ENCODE measurements around the gene NANOS1. TPM values are rescaled to one million over a fixed set of nuclear protein-coding genes. Genes with fewer than 3 reads are reported as not detected.

Gene NANOS1
- total RNA-seq, 2 donors from 2014 or later, result 1.5 to 1.8 TPM

DNA sequence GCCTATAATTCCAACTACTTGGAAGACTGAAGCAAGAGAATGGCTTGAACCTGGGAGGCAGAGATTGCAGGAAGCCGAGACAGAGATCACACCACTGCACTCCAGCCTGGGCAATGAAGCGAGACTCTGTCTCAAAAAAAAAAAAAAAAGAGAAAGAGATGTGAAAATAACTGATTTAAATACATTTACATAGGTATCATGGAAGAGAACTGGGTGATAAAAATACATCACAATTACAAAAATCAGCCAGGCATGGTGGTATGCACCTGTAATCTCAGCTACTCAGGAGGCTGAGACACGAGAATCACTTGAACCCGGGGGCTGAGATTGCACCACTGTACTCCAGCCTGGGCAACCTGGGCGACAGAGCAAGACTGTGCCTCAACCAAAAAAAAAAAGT, 19.8 kb downstream of the NANOS1 start:
- intact Hi-C loops (cut with DNase I), result no loop called here
- DNase-seq (ENCODE audit: low spot score), result no peak

DNA sequence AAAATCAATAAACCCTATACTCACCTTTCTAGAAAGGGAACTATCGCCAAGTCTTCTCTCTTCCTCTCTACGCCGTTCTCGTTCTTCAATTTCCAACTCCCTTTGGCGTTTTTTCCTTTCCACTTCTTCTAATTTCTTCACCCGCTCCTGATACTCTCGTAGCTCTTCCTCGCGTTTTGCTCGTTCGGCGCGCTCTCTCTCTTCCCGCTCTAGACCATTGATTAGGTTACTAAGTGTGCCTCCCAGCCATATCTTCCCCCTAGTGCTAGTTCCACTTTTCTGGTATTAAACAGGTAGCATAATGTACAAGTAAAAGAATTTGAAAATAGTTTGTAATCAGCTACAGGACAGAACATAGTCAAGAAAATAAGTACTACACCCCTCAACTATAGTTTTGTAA, 20.3 kb downstream of the NANOS1 start:
- no peak for DNase-seq (ENCODE audit: low spot score)
- intact Hi-C loops (cut with DNase I), result no loop called here

DNA sequence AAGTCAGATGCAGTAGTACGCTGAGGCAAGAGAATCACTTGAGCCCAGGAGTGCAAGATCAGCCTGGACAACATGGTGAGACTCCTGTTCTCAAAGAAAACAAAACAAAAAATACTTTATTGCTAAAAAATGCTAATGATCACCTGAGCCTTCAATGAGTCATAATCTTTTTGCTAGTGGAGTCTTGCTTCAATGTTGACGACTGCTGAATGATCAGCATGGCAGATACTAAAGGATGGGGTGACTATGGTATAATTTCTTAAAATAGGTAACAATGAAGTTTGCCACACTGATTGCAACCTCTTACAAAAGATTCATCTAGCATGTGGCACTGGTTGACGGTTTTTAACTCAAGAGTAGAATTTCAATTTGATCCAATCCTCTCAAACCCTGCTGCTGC, 22.3 kb downstream of the NANOS1 start:
- intact Hi-C loops (cut with DNase I), result no loop called here
- DNase-seq (ENCODE audit: low spot score), result no peak

DNA sequence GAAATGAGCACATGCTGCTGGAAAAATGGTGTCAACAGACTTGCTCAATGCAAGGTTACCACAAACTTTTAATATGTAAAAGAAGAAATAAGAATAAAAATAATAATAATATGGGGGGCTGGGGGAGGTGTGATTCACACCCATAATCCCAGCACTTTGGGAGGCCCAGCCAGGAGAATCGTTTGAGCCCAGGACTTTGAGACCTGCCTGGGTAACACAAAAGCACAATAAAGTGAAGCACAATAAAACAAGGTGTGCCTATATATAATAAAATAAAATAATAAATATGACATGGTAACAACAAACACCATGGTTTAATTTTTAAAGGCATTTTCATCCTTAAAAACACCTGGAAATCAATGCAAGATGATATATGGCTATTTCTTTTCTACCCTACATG, 26.0 kb downstream of the NANOS1 start:
- intact Hi-C loops (cut with DNase I), result no loop called here
- DNase-seq (ENCODE audit: low spot score), result no peak

DNA sequence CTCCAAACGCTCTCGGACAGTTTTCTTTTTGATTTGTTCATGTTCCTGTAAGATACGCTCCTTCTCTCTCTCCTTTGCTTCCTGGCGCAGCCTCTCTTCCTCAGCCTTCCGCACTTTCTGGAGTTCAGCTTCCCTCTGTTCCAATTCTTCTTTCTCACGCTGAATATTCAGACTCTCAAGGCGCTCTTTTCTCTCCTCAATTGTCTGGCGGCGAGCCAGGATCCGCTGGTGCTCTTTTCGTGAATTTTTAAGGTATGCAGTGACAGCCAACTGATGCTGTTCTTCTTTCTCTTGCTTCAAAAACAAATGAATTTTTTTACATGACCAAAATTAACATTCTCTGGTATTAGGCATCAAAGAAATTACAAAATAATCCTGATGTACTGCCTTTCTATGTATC, 28.5 kb downstream of the NANOS1 start:
- no peak for DNase-seq (ENCODE audit: low spot score)
- intact Hi-C loops (cut with DNase I), result no loop called here

DNA sequence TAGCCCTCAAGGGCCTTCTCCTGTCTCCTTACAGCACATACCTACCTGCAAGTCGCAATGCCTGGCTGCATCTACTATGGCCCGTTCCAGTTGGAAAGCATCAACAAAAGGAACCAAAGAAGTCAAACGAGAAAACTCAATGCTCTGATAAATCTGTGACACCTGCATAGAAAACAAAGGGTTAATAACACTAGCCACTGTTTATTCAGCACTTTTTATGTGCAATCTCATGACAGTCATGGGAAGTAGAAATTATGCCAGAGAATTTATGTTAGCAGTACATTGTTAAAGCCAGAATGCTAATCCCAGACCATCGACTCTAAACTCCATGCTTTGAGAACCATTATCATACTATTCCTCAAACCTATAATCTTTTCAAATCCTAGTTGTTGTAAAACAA, 30.0 kb downstream of the NANOS1 start:
- no peak for DNase-seq (ENCODE audit: low spot score)
- intact Hi-C loops (cut with DNase I), result no loop called here

DNA sequence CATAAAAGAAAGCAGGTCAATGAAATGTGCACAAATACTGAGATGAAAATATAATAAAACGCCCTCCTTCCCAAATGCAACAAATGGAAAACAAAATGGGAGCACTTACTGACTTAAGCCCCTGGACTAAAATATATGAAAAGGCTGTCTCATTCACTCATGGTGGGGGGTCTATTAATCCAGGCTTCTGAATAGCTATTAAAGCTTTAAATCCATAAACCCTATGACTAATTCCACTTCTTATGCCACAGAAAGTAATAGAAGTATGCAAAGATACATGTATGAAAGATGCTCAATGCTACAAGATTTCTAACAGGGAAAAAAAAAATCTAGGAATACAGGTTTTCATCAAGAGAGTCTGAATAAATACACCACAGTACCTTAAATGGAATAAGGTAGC, 30.6 kb downstream of the NANOS1 start:
- DNase-seq (ENCODE audit: low spot score), result no peak

DNA sequence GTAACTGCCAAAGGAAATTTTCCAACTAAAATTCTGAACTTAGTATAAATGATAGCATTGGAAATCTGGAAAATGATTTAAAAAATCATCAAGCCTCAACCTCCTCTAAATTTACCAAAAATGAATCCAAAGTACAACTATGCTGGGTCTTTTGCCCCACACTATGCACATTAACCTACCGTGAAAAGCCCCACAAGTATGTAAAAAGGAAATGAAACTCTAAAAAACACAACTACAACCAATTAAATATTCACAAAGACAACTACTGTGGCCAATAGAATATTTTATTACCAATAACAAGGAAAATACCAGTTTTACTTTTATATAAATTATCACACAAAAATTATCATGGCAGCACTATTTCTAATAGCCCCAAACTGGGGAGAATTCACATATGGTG, 31.8 kb downstream of the NANOS1 start:
- intact Hi-C loops (cut with DNase I), result no loop called here
- DNase-seq (ENCODE audit: low spot score), result no peak

More for the DNA sequence above, 30.6 kb downstream of the NANOS1 start:
- intact Hi-C loops (cut with DNase I), result no loop called here

DNA sequence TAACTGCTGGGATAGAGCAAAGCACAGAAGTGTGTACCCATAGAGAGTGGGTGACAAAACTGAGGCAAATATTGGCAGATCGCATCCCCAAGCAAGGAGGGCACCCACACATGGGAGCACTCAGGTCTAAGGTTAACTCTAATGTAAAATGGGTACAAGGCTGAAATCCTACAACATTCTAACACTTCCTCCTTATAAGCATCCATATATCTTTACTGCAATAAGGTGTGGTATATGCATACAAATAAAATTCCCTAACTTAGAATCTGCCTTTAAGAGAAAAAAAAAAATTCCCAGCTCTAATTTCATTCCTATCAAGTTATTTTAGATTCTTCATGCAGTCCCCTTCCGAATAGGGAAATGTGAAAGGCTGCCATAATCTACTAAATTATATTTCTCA, 32.4 kb downstream of the NANOS1 start:
- DNase-seq (ENCODE audit: low spot score), result no peak
- intact Hi-C loops (cut with DNase I), result no loop called here

DNA sequence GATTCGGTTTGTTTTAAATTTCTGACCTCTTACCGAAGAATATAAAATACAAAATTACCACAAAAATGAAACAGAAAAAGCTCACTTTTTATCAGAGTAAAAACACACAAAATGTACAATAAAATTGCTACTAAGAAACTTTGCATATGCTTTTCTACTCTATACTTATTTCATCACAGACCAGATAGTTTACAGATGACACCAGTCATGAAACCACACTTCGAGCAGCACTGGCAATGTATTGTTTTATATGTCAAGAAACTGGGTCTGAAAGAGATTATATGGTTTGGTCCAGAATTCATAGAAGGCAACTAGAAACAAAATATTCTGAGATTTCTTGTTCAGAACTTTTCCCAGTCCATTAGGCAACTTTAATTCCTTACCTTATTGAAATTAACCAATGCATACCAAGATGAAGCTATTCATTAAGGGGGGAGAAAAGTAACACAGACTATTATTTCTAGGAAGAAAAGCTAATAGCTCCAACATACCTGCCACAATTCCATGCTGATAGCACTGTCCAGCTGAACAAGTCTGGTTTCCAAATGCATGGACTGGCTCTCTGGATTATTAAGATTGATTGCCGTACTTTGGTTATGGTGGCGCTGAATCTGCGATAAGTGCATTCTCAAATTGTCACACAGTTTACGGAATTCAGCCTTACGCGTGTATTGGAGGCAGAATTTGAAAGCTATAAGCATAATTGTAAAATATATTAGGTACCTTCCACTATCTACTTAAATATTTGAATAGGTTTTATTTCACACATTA, 41.1 kb downstream of the NANOS1 start:
- DNase-seq (ENCODE audit: low spot score), result no peak
- intact Hi-C loops (cut with DNase I), result loop anchor here in 1 of 2 donors (5.0 kb wide), 1 partner anchor 38 kb away; no protein-coding TSS in a partner anchor

DNA sequence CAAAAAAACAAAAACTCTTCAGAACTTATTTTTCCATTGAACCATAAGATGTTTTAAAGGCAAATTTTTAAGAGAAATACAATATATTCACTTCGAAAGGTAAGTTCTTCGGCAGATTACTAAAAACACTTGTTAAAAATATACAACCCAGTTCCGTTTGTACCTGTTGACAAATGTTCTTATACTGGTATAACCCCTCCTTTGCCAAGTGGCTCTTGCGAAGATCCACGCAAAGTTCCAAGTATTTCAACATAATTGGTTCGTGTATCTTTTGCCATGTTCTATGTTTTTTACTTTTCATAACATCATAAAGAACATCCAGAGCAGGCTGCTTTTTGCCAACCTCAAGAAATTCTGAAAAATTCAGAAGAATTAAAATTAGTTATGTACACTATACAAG, 44.1 kb downstream of the NANOS1 start:
- DNase-seq (ENCODE audit: low spot score), result no peak
- intact Hi-C loops (cut with DNase I), result loop anchor here in 1 of 2 donors (5.0 kb wide), 1 partner anchor 41 kb away; no protein-coding TSS in a partner anchor

DNA sequence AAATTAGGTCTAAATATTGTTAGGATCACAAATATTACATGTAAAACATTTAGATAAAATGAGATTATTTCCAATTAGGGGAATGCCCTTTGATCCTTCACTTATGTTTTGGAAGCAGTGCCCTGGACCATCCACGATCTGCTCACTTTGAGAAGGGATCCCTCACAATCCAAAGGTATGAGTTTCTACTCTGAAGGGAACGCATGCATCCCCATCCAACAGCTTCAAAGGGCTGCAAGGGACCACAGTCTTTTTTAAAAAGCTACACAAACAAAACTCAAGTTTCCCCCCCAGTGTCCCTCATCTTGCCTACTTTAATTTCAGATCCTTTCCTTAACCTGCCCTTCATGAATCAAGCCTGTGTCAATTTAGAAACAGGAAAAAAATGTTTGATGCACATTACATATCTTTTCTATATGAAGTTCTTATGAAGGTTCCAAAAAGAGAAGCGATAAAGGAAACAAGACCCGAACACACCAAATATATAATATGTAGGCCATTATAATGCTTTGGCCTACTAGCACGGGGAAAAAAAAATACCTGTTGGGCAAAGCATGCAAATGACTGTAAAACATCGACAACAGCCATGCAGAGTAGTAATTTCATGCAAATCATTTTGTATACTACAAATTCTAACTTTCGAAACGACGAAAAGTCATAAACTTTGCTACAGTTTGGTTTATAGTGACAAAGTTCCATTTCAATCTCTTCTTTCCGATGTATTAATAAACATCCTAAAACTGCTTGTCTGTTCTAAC, 49.1 kb downstream of the NANOS1 start:
- no peak for DNase-seq (ENCODE audit: low spot score)
- intact Hi-C loops (cut with DNase I), result no loop called here

DNA sequence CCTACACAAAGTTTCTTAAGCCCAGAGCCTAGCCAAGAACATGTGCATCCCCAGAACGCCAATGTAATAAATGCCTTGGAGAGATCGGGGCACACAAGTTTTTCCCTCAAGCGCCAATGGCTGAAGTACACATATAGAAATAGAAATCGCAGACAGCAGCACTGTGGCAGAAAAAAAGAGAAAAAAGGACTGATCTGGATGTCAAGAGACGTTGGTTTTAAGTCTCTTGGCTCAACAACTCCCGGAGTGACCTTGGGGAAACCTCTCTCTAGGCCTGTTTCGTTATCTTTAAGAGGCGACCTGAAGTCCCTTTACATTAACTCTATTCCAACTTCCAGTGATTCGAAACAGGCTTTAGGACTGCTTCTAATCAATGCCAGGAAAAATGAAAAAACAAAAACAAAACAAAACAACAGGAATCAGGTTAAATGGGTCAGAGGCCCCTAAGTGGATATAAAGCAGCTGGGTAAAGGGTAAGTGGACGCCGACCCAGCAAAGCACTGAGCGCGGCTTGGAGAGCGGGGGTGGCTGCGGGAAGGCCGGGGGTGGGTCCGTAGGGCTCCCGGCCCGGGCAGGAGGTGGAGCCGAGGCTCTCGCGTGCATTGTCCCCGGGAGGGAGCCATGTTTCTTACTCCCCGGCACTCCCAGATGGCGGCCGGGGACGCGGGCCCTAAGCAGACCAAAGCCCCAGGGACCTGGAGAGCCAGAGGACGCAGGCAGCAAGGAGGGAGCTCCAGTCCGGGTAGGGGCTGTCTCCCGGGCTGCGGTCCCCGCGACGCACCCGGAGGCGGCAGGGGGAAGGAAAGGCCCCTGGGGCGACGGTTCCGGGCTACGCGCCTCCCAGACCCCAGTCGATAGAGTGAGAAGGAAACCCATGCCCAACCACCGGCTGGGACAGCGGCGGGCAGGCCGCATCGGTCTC, 50.3 kb downstream of the NANOS1 start:
- intact Hi-C loops (cut with DNase I), result no loop called here

DNA sequence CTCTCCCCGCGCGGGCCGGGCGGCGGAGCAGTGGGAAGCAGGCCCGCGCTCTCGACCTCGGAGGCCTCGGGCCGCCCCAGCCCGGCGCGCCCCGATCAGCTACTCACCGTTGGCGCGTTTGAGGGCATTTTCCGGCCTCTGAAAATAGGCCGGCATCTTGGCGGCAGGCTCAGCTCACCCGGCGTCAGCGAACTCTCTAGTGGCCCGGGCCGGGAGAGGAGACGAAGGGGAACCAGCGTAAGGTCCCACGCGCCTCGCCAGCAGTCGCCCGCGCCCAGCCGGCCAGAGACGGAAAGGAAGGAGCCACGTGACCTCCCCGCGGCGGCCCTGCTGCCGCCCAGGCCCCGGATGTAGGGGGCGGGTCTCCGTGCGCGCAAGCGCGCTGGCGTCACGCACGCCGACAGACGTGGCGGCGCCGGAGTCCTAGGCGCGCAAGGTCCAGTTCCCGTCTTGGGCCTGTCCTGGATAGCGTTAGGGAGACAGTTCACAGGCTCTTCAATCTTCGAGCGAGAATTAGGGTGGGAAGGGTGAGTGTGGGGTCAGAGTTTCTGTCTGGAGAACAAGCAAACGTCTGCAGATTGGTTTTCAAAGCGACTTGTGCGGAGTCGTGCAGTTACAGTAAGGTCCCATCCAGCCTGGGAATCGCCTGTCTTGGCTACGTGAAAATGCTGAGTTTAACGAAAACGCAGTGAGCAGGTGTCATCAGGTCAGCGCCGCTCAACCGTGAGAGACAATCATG, 51.2 kb downstream of the NANOS1 start, which contains the start of gene EIF3A:
TSS of gene EIF3A (minus strand) at position 297 of the 739 bp plus-strand sequence. CDS start at position 156, 141 bp downstream.
- intact Hi-C loops (cut with DNase I), result no loop called here
- peak; percentile 98 for DNase-seq (ENCODE audit: low spot score)

More for the DNA sequence above, 50.3 kb downstream of the NANOS1 start:
- peak; percentile 94 for DNase-seq (ENCODE audit: low spot score)

Other genes starting within 250 kb of the NANOS1 start
- gene EIF3A, start 51.1 kb downstream of the NANOS1 start, total RNA-seq, result 100 to 1,000 TPM in 1 of 2 donors, 10 to 100 TPM in 1; 82.2 to 101 TPM
- gene DENND10, start 74.4 kb downstream of the NANOS1 start, total RNA-seq, result 10 to 100 TPM; 19.5 to 25.9 TPM
- gene SFXN4, start 136.0 kb downstream of the NANOS1 start, total RNA-seq, result 10 to 100 TPM; 10.8 to 13.5 TPM
- 100 to 1,000 TPM in 1 of 2 donors, 10 to 100 TPM in 1; 95.8 to 106 TPM for gene PRDX3, start 149.1 kb downstream of the NANOS1 start, total RNA-seq
- gene GRK5, start 177.9 kb downstream of the NANOS1 start, total RNA-seq, result 10 to 100 TPM; 40.0 to 57.5 TPM

All from posterior vena cava (tissue), 2 donors.